ENCODE data around the gene C14orf119.
"Not testable (repeated sequence)": the region's sequence is repeated elsewhere in the genome, so short reads cannot be mapped to it uniquely, and the experiment has no call there.

Gene C14orf119

DNA sequence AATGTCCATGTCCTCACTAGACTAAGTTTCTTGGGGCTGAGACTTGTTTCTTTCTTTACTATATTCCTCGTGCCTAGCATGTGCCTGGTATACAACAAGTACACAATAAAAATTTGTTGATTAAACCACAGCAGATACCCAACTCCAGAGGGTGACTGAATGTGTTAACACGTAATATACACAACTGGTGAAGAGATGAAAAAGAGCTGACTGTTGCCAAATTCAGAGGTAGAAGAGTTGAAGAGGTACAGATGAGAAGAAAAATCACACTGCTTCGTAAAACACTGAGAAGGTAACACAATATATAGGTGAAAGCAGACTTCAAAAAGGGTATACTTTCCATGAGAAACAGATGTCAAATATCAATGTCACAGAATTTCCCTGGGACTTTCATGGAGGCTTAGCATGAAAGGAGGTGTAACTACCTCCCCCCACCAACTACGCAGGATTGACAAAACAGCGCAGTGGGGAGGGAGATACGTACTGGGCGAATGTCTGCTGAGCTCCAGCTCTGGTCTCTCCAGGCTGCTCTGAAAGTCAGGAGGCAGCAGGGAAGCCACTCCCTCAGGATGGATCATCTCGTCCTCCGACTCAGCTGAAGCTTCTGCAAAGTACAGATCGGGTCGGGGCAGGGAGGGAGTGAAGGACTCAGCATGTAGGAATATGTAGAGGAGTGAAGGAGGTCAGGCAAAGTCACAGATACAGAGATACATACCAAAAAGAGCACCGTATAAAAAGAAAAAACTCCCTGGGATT lies 5.6 kb upstream of the C14orf119 start:
- no peak for DNase-seq (ENCODE audit: low spot score)

DNA sequence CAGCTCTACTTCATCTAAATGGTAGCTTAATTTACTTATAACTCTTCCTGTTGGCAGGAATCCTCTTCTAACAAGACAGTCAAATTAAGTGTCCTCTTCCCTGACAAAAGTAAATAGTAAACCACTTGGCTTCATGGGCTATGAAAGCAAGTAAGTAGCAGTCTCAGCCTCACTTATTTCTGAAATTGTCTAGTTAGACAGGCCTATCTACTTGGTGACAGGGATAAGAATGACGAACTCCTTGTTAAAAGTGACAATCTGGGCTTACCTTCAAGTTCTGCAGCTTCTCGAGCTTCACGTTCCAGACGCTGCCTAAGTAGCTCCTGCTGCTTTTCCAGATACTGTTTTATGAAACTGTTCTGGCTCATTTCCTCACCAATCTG lies 5.1 kb upstream of the C14orf119 start:
- DNase-seq (ENCODE audit: low spot score): no peak

GRCh38 chr14:23091294-23092225 lies 3.7 kb upstream of the C14orf119 start:
- DNase-seq (ENCODE audit: low spot score): no peak

GRCh38 chr14:23093104-23093503 lies 2.2 kb upstream of the C14orf119 start:
- DNase-seq (ENCODE audit: low spot score): no peak

GRCh38 chr14:23093526-23093925 lies 1.8 kb upstream of the C14orf119 start:
- no peak for DNase-seq (ENCODE audit: low spot score)

DNA sequence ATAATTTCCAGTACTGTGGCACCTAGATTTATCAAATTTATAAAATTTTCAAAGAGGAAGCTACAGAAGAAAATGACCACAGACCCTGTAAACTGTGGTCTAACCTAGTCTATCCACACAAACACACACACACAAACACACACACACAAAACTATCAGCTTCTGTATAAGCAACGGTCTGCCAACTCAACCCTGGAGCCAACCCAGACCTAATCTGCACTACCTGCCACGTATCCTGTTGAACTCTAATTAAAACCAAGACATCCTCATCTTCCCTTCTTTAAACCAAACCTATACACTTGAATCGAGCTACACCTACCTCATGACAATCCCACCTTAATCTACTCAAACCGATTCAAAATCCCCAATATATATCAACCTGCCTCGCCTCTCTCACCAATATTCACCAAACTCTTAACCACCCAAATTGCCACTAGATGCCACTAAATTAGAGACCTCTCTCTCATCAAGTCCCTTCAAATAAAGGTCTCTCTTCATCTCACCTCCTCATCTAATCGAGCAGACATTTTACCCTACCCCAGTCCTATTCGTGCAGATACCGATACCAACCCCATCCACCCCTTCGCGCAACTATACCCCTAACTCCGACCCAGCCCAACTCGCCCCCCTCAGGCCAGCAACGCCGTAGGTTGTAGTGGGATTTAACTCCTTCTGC lies 1.2 kb upstream of the C14orf119 start:
- no peak for DNase-seq (ENCODE audit: low spot score)

DNA sequence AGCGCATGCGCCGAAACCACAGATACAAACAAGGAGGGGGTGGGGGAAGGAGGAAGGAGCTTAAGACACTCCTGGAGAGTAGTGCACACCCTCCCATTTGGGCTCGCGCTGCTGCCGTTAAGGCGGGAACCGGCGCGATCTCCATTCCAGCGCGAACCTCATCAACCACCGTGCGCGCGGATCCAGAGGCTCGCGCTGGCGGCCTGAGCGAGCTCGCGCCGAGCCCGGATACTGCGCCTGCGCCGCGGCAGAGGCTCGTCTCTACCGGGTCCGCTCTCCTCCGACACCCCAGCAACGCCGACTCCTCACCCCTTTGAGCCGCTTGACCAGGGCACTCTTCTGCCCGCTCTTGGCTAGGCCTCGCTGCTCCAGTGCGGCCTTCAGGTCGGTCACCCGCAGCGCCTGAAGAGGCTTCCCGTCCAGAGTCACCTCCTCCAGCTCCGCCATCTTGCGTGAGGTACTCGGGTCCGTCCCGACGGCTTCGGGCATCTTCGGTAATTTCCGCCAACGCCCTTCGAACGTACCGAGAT lies 574 bp upstream of the C14orf119 start, which contains the start of gene ACIN1:
TSS of gene ACIN1 (minus strand) at position 471 of the 530 bp plus-strand sequence. CDS start at position 447, 24 bp downstream.
- DNase-seq (ENCODE audit: low spot score): peak; percentile 91

DNA sequence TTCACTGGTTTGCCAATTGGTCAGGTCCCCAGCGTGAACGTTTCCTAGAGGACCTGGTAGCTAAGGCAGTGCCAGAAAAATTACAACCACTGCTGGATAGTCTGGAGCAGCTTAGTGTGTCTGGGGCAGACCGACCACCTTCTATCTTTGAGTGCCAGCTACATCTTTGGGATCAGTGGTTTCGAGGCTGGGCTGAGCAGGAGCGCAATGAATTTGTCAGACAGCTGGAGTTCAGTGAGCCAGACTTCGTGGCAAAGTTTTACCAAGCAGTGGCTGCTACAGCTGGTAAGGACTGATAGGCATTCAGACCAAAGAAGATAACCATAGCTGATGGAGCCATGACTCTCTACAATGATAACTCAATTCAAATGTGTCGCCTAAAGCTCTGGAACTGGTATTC lies 2.5 kb downstream of the C14orf119 start:
- DNase-seq (ENCODE audit: low spot score): no peak

- no peak for DNase-seq (ENCODE audit: low spot score)
Observed at GRCh38 chr14:23099212-23099861, 4.0 kb downstream of the C14orf119 start.

DNA sequence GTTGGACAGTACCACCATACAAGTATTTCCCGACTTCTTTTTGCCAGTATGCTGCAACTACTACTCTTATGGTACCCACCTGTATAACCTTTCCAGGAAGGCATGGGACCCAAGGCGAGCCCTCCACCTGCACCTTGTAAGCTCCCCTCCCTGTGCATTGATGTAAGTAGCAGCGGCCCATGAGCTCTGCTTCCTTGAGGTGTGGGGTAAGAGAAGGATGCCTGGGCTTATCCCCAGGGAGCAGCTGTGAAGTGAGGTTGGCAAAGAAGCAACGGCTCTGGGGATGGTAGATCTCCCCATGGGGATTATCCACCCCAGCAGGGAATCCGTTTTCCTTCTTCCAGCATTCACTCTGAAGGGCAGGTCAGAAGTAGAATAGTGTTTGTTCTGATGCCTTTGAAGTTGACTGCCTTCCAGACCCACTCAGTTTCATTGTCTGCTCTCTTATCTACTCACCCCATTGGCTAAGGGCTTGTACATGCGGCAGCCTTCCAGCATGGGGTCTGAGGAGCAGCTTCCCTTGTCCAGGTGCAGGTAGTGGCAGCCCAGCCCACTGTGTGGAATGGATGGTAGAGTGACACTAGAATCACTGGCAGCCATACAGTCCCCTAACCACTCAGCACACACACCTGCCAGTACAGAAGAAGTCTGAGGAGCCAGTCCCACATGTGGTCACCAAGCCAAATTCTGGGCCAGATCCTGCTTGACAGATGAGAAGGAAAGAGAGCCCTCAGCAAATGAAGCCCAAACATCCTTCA lies 6.1 kb downstream of the C14orf119 start:
- no peak for DNase-seq (ENCODE audit: low spot score)

- no peak for DNase-seq (ENCODE audit: low spot score)
Observed at GRCh38 chr14:23101986-23102625, 6.8 kb downstream of the C14orf119 start.

- no peak for DNase-seq (ENCODE audit: low spot score)
Observed at GRCh38 chr14:23102801-23103200, 7.5 kb downstream of the C14orf119 start.

GRCh38 chr14:23103581-23103980 lies 8.3 kb downstream of the C14orf119 start:
- no peak for DNase-seq (ENCODE audit: low spot score)

DNA sequence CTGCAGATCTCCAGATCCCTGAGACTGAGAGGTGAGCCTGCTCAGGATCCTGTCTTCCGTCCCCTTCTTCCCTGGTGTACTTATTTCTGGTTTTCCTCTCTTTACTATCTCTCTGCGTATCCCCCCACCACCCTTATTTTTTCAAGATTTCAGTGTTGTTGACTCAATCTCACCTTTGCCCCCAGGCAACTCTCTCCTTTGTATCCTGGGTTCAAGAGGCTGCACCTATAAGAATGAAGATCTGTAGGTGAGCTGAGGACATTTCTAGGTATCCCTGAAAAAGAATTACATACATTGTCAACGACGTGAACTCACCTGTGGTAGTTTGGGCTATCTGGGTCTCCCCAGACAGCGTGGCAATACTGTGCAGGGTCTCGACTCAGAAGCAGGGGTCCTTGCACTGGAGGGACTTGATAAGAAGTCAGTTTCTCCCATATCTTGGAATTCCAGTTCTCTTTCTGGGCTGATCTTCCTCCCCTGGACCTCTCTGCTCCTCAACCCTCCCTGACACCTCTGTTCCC lies 8.8 kb downstream of the C14orf119 start:
- no peak for DNase-seq (ENCODE audit: low spot score)

GRCh38 chr14:23104591-23105347 lies 9.5 kb downstream of the C14orf119 start, which contains the start of gene CIROP:
CIROP (minus strand) TSS chr14:23104989; CDS start chr14:23104920, 69 bp downstream.
- DNase-seq (ENCODE audit: low spot score): peak; percentile 35

DNA sequence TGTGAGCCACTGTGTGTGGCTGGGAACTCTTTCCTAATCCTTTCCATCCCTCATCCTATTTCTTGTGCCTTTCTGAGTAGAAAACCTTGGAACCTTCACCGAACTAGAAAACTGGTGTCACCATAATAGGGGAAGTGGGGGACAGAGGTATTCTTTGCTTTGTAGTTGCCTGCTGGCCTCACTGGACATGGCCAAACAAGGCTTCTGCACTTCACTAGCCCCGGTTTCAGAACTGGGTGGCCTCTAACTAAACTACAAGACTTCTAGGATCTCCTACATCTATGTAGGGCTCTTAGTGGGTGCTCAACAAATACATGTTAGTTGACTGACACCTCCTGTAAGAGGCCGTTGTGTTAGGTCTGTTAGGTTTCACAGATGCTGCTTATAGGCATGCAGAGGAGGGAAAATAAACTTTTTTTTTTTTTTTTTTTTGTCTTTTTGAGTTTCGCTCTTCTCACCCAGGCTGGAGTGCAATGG lies 10.1 kb downstream of the C14orf119 start:
- DNase-seq (ENCODE audit: low spot score): no peak

- no peak for DNase-seq (ENCODE audit: low spot score)
Observed at GRCh38 chr14:23106747-23107045, 11.4 kb downstream of the C14orf119 start.

DNA sequence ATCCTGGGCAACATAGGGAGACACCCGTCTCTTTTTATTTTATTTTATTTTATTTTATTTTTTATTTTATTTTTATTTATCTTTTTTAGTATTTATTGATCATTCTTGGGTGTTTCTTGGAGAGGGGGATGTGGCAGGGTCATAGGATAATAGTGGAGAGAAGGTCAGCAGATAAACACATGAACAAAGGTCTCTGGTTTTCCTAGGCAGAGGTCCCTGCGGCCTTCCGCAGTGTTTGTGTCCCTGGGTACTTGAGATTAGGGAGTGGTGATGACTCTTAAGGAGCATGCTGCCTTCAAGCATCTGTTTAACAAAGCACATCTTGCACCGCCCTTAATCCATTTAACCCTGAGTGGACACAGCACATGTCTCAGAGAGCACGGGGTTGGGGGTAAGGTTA lies 12.3 kb downstream of the C14orf119 start:
- not testable (repeated sequence) for DNase-seq (ENCODE audit: low spot score)

DNA sequence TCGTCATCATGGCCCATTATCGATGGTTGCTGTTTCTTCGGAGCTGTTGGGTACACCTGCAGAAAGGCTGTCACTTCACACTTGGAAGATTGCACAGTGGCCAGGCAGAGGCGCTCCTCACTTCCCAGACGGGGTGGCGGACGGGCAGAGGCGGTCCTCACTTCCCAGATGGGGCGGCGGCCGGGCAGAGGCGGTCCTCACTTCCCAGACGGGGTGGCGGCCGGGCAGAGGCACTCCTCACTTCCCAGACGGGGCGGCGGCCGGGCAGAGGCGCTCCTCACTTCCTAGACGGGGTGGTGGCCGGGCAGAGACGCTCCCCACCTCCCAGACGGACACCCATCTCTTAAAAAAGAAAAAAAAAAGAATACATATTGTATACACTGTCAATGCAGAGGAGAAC lies 12.9 kb downstream of the C14orf119 start:
- not testable (repeated sequence) for DNase-seq (ENCODE audit: low spot score)

Data from SK-N-DZ (cell line).